CD14-positive monocyte (primary cell): ENCODE results near the gene SORBS2. TPM values are rescaled to one million over a fixed set of nuclear protein-coding genes. Genes with fewer than 3 reads are reported as not detected.

Experiments used
- DNase-seq, 3 donors: peaks; one replicate each; pipeline ENCODE4 v3.0.0-alpha.2; 2011 to 2022
- H2AFZ ChIP-seq: 2 replicates; pipeline ENCODE4 v1.6.0; 2012; ENCODE audit warnings: mild to moderate bottlenecking, low read depth, low read length, inconsistent platforms; ENCODE audit not compliant: insufficient read depth, poor library complexity, severe bottlenecking
- H3K27ac ChIP-seq, 2 donors: 1 replicate in 1 of 2; 2 replicates in 1 of 2; pipeline ENCODE4 v1.5.1; 2012 to 2013; ENCODE audit warnings: low read length in 2 of 2, control low read depth in 1 of 2, inconsistent platforms in 1 of 2, low read depth in 1 of 2, mild to moderate bottlenecking in 1 of 2
- H3K27me3 ChIP-seq, 2 donors: one replicate each; pipeline versions ENCODE4 v1.6.0 to v1.6.1; 2011 to 2013; ENCODE audit warnings: low read length in 2 of 2; ENCODE audit not compliant: control insufficient read depth in 2 of 2, insufficient read depth in 2 of 2
- H3K36me3 ChIP-seq, 2 donors: replicated peaks in 1 of 2; 1 replicate in 1 of 2; 2 replicates in 1 of 2; pipeline versions ENCODE4 v1.5.1 to v1.6.1; 2012 to 2013; ENCODE audit warnings: low read length in 2 of 2, control low read depth in 1 of 2, inconsistent platforms in 1 of 2, mild to moderate bottlenecking in 1 of 2; ENCODE audit not compliant: insufficient read depth in 2 of 2, control insufficient read depth in 1 of 2
- H3K4me1 ChIP-seq, 2 donors: 1 replicate in 1 of 2; 2 replicates in 1 of 2; pipeline versions ENCODE4 v1.5.1 to v1.6.1; 2012 to 2013; ENCODE audit warnings: low read length in 2 of 2, control low read depth in 1 of 2, inconsistent platforms in 1 of 2, mild to moderate bottlenecking in 1 of 2, moderate library complexity in 1 of 2; ENCODE audit not compliant: insufficient read depth in 2 of 2, control insufficient read depth in 1 of 2
- H3K4me2 ChIP-seq: replicated peaks from 2 replicates; pipeline ENCODE3; 2012; ENCODE audit warnings: low read length, moderate library complexity, mild to moderate bottlenecking; ENCODE audit not compliant: poor library complexity, severe bottlenecking; ENCODE audit errors: extremely low read depth
- H3K4me3 ChIP-seq, 3 experiments: fragments of 200-600 bp in 1 of 3; sonication (generic) in 1 of 3; replicated peaks in 1 of 3; 1 replicate in 2 of 3; 2 replicates in 1 of 3; pipeline ENCODE4 v1.5.1; 2011 to 2013; ENCODE audit warnings: low read length in 3 of 3, mild to moderate bottlenecking in 3 of 3, control low read depth in 2 of 3, low read depth in 2 of 3, inconsistent platforms in 1 of 3, moderate library complexity in 1 of 3
- H3K79me2 ChIP-seq: 2 replicates; pipeline ENCODE4 v1.6.0; 2012; ENCODE audit warnings: mild to moderate bottlenecking, control low read depth, inconsistent platforms, low read length, moderate library complexity; ENCODE audit not compliant: insufficient read depth
- H3K9ac ChIP-seq: 2 replicates; pipeline ENCODE4 v1.6.0; 2017; ENCODE audit warnings: low read length, mild to moderate bottlenecking; ENCODE audit not compliant: insufficient read depth, poor library complexity, severe bottlenecking
- H3K9me3 ChIP-seq, 2 donors: replicated peaks in 1 of 2; 1 replicate in 1 of 2; 2 replicates in 1 of 2; pipeline versions ENCODE4 v1.5.1 to v1.6.1; 2012 to 2013; ENCODE audit warnings: low read length in 2 of 2, control low read depth in 1 of 2; ENCODE audit not compliant: control insufficient read depth in 1 of 2, insufficient read depth in 1 of 2
- H4K20me1 ChIP-seq: 2 replicates; pipeline ENCODE4 v1.6.0; 2012; ENCODE audit warnings: mild to moderate bottlenecking, low read length, control low read depth, moderate library complexity; ENCODE audit not compliant: insufficient read depth
- H3K27ac Mint-ChIP-seq, 7 donors: one replicate each; pipeline ENCODE4 v1.8.0; 2020; ENCODE audit warnings: mild to moderate bottlenecking in 7 of 7, mixed read lengths in 7 of 7, moderate library complexity in 6 of 7, inconsistent platforms in 2 of 7
- H3K27me3 Mint-ChIP-seq, 3 donors: one replicate each; pipeline ENCODE4 v1.8.0; 2021 to 2022; ENCODE audit warnings: low read depth in 3 of 3, mild to moderate bottlenecking in 3 of 3, mixed read lengths in 3 of 3, moderate library complexity in 3 of 3, inconsistent platforms in 1 of 3
- H3K36me3 Mint-ChIP-seq, 2 donors: one replicate each; pipeline ENCODE4 v1.8.0; 2020; ENCODE audit warnings: mixed read lengths in 2 of 2, inconsistent platforms in 1 of 2, mild to moderate bottlenecking in 1 of 2
- H3K4me1 Mint-ChIP-seq: one replicate; pipeline ENCODE4 v1.8.0; 2020; ENCODE audit warnings: mild to moderate bottlenecking, mixed read lengths
- H3K4me3 Mint-ChIP-seq, 2 donors: one replicate each; pipeline ENCODE4 v1.8.0; 2020; ENCODE audit warnings: mild to moderate bottlenecking in 2 of 2, mixed read lengths in 2 of 2, moderate library complexity in 1 of 2
- H3K9me3 Mint-ChIP-seq, 7 donors: one replicate each; pipeline ENCODE4 v1.8.0; 2020 to 2022; ENCODE audit warnings: mixed read lengths in 7 of 7, mild to moderate bottlenecking in 6 of 7, moderate library complexity in 6 of 7, inconsistent platforms in 2 of 7
- CTCF ChIP-seq: fragments of 200-600 bp; IDR thresholded peaks from one replicate; pipeline ENCODE4 v1.8.0; 2022; ENCODE audit warnings: antibody characterized with exemption, mild to moderate bottlenecking
- WGBS: methylation state at CpG from one replicate; pipeline ENCODE4 v1.1.5; 2013; ENCODE audit warnings: missing lambda C conversion rate; ENCODE audit not compliant: insufficient coverage; 5-methylcytosine and 5-hydroxymethylcytosine counted together
- intact Hi-C, 2 donors: fragments of 100-400 bp; cut with micrococcal nuclease; formaldehyde crosslinking; loops; one replicate each; pipeline versions ENCODE4 v1.15.0 to v1.15.1; 2023
- polyA plus RNA-seq, 3 donors: library from polyadenylated mRNA; depleted of rRNA in 1 of 3; unstranded in 2 of 3; stranded (reverse) in 1 of 3; fragments of 300-500 nt in 2 of 3; fragments of >200 nt in 1 of 3; fragmentation: Illumina TruSeq in 2 of 3; gene quantifications; 1 replicate in 2 of 3; 2 replicates in 1 of 3; pipeline ENCODE4 v1.2.3, GENCODE V29; 2012 to 2021

The SORBS2 gene
- polyA plus RNA-seq, 3 donors = not detected

- no peaks in the 10 kb centered on the region for H3K4me1 ChIP-seq
Measured at GRCh38 chr4:185657183-185657582, 154.8 kb downstream of the SORBS2 start.

GRCh38 chr4:185656467-185656931 lies 155.5 kb downstream of the SORBS2 start:
- intact Hi-C loops = no loop called here
- Mint-ChIP-seq H3K9me3 (peaks cover 0 to 3% (median 0%) of the 10 kb centered on the region in 7 donors), H3K4me3 (peak overlapping the region in 1 of 2 donors; percentile 2), H3K27ac (no peak overlapping the region), H3K27me3 (peaks cover 2 to 14% (median 6%) of the 10 kb centered on the region in 3 donors), H3K36me3 (no peaks in the 10 kb centered on the region), H3K4me1 (no peaks in the 10 kb centered on the region)
- no peak for TF ChIP-seq CTCF
- no peaks in the 10 kb centered on the region for H4K20me1 ChIP-seq
- no peak overlapping the region for H3K4me2 ChIP-seq
- no peaks in the 10 kb centered on the region for H3K36me3 ChIP-seq
- WGBS = 93% methylated on average over 4 of the region's 6 CpGs
- no peak overlapping the region for H3K4me3 ChIP-seq
- H3K27ac ChIP-seq = no peak overlapping the region
- DNase-seq = no peak
- no peaks in the 10 kb centered on the region for H3K4me1 ChIP-seq
- no peaks in the 10 kb centered on the region for H3K27me3 ChIP-seq
- no peak overlapping the region for H3K9ac ChIP-seq
- H3K79me2 ChIP-seq = no peaks in the 10 kb centered on the region
- H2AFZ ChIP-seq = no peak overlapping the region
- H3K9me3 ChIP-seq = no peaks in the 10 kb centered on the region

More at GRCh38 chr4:185657183-185657582, 154.8 kb downstream of the SORBS2 start:
- Mint-ChIP-seq H3K4me1 (no peaks in the 10 kb centered on the region), H3K4me3 (no peak overlapping the region), H3K9me3 (peaks cover 0 to 3% (median 0%) of the 10 kb centered on the region in 7 donors), H3K27me3 (peaks cover 4 to 11% (median 6%) of the 10 kb centered on the region in 3 donors), H3K27ac (peak overlapping the region in 1 of 7 donors; percentile 28), H3K36me3 (no peaks in the 10 kb centered on the region)
- Histone ChIP-seq H3K9me3 (no peaks in the 10 kb centered on the region), H3K4me3 (no peak overlapping the region), H3K9ac (no peak overlapping the region), H3K27ac (no peak overlapping the region), H3K79me2 (no peaks in the 10 kb centered on the region), H3K27me3 (no peaks in the 10 kb centered on the region), H2AFZ (no peak overlapping the region), H4K20me1 (no peaks in the 10 kb centered on the region), H3K4me2 (no peak overlapping the region), H3K36me3 (no peaks in the 10 kb centered on the region)
- no peak for TF ChIP-seq CTCF
- DNase-seq = no peak
- intact Hi-C loops = no loop called here
- 86% methylated on average over 5 of the region's 14 CpGs for WGBS
